ENCODE data around the gene SCARF1.

Gene SCARF1

DNA sequence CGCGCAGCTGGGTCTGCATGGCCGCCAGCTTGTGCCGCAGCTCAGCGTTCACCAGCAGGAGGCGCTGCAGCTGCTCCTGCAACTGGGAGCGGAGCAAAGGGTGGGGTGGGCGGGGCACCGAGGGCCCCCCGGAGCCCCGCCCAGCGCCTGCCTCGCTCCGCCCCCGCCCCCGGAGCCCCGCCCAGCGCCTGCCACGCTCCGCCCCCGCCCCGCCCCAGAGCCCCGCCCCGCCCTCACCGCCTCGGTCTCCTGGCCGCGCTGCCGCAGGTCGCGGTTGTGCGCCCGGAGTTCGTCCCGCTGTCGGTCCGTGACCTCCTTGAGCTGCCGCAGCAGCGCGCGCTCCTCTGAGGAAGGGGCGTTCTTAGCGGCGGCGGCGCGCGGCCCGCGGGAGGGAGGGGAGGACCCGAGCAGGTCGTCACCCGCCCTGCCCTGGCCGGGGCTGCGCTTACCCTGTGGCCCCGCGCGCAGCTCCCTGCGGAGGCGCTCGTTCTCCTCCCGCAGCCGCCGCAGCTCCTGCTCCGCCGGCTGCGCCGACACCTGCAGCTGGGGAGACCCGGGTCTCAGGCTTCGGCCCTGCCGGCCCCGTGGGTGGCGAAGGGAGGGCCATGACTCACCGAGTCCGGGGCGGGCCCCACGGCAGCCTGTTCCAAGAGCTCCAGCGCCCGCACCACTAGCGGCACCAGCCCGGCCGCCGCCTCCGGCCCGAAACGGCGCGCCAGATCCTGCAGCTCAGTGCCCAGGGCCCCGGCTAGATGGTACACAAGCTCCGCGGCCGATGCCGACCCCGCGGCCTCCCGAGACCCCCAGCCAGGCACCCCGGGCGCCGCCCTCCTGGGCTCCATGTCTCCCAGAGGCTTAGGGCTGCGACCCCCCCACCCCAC, 3.7 kb upstream of the SCARF1 start:
- DNase-seq (ENCODE audit: low spot score): peak; percentile 98

DNA sequence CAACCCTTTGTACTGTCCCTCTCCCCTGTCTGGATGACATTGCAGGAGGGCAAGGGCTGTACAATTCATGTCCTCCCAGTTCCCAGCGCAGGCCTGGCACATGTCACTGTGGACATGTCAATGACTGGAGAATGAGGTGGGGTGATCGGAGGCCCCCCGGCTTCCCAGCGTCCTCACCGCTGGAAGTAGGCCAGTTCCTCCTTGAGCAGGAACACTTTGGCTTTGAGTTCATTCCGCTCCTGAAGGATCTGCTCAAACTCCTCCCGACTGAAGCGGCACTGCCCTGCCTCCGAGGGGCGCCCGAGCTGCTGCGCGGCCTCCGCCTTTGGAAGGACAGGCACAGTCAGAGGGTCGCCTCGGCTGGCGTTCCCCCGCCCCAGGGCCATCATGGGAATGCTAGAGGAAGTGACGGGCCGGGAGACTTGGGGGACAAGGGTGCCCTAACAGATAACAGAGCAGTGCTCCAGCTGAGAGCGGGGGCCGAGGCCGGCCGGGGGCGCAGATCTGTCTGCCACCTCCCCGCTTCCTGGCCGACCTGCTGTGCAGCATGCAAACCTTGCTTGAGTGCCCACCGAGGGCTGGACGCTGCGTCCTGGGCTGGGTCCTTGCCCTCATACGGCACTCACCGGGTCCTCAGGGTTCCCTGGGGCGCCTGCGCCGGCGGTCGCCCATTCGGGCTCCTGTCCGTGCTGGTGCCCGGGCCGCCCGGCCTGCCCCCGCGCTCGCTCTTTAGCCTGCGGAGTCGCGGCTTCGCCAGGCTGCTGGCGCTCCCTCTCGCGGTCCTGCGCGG, 2.8 kb upstream of the SCARF1 start:
- no peak for DNase-seq (ENCODE audit: low spot score)

DNA sequence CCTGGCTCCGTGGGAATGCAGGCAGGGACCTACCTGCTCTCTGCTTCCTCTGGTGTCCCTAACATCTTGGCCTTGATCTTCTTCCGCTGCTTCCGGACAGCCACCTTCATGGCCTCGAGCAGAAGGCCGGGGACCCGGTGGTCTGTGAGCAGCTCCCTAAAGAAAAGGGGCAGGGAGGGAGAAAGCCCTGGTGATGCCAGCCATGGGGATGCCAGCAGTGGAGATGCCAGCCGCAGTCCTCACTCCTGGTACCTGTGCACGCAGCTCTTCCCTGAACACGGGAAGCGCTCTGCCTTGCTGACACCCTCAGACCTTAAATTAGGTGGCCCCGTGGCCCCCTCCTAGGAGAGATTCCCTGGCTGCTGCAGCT, 2.3 kb upstream of the SCARF1 start:
- no peak for DNase-seq (ENCODE audit: low spot score)

DNA sequence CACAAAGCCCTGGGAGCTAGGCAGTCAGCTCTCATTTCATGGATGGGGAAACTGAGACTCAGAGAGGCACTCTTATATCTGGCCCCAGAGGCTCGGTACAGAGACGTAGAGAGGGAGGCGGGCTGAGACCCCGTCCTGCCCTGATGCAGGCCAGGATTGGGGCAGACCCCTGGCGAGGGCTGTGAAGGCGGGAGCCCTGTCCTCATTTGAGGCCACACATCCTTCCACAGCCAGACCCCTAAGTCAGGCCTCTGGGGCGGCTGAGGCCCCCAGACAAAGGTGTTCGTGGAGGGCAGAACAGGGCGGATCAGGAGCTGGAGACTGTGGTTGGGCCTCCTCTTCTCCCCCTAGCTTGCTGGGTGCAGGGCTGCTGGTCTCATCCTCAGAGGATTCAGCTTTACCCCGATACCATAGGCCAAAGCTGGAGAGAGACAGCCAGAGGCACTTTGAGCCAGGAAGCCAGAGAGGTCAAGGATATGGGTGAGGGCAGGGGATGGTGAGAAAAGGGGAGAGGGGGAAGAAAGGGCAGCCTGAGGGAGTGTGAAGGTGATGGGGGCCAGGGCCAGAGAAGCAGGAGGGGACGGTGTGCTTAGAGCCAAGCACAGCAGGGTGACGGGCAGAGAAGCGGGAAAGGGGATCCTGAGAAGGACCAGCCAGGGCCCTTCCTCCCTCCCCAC, 805 bp upstream of the SCARF1 start:
- DNase-seq (ENCODE audit: low spot score): no peak

DNA sequence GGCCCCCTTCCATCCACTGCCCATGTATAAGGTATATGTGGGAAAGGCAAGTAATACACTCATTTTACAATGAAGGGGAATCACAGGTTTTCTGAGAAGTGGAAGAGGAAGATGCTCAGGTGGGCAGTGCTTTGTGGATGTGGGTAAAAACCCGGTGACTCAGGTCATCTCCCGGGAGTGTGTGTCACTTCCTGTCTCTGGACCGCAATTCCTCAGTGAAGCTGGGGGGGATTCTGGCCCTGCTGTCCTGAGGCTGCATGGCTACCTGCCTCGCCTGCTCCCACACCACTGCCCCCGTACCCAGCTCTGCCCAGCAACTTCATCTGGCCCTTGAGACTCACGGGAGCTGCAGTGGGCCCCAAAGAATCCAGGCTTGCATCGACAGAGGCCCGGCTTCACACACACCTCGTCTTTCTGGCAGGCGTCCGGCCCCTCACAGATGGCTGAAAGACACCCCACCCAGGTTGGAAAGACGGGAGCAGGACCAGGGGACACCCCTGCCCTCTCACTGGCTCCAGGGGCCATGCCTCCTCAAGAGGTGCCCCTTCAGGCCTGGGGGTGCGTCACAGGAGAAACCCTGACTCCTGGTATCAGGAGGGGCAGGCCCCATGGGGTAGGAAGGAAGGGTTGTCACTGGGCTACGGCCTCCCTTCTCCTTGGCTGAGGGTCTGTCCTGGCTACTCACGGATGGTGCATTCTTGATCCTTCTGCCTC, 882 bp downstream of the SCARF1 start:
- no peak for DNase-seq (ENCODE audit: low spot score)

DNA sequence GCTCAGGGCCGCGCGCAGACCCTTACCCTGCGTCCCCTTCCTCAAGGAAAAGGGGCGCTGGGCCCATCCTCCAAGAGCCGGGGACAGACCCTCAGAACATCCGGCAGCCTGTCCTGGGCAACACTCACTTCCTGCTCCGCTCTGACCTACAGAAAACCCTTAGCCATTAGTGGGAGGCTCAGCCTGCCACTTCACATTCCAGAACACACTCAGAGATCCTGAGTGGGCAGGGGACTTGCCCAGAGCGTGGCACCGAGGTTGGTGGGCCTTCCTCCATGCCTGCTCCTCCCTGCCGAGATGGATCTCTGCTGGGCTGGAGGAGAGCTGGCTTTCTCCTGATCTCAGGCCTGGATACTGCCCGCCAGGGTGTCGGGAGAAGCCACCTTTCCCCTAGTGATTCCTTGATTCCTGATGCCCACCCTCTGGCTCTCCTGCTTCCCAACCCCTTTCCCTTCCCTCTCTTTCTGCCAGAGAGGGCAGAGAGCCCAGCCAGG, 1.5 kb downstream of the SCARF1 start:
- DNase-seq (ENCODE audit: low spot score): no peak

DNA sequence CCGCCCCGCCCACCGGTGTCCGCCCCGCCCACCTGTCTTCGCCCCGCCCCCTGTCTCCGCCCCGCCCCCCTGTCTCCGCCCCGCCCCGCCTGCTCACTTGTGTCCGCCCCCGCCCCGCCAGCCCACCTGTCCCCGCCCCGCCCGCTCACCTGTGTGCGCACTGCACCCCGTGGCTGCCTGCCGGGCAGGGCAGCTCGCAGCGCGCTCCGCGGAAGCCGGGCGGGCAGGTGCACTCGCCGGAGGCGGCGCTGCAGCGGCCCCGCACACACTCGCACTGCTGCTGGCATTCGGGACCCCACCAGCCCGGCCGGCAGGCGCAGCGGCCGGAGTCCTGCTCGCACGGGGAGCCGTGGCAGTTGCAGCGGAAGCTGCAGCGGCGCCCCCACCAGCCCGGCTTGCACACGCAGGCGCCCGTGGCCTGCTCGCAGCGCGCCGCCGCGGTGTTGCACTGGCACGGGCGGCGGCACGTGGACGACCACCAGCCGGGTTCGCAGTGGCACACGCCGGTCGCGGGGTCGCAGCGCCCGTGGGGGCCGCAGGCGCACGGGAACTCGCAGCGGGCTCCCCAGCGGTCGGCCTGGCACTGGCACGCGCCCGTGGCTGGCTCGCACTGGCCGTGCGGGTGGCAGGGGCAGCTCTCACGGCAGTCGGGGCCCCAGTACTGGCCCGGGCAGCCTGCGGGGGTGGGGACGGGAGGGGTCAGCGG, 2.1 kb downstream of the SCARF1 start:
- DNase-seq (ENCODE audit: low spot score): peak; percentile 45

DNA sequence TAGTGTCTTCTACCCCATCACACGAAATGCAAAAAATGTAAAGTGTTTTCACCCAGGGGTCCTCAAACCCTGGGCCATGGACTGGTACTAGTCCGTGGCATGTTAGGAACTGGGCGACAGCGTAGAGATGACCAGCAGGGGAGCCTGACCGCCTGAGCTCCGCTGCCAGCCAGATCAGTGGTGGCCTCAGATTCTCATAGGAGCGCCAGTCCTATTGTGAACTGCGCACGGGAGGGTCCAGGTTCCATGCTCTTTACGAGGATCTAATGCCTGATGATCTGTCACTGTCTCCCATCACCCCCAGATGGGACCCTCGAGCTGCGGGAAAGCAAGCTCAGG, 4.5 kb downstream of the SCARF1 start:
- no peak for DNase-seq (ENCODE audit: low spot score)

DNA sequence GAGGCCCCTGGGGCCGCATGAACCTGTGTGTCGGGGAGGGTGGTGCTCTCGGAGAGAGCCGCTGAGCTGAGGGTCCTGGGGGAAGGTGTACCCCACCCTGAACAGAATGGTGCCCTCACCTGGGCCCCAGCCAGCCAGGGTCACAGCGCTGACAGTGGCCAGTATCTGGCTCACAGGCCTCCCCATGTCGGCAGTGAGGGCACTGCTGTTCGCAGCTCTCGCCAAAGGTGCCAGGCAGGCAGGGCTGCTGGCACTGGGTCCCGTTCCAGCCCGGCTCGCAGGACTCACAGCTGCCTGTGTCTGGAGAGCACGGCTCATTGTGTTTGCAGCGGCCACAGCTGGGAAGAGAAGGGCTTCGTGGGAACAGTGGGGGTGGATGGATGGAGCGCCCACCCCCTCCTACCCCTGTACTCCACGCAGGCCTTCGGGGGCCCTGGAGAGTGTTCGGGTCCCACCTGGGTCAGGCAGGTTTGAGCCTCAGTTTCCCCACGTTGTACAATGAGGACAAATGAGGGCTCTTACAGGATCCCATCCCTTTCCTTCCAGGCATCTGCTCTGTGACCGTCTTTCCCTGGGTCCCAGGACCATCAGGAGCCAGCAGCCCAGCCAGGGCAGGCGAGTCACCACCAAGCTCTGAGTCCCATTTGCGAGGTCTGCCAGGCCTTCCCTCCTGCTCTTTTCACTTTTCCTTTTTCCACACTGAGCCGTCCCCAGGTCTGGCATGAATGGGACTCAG, 5.0 kb downstream of the SCARF1 start:
- DNase-seq (ENCODE audit: low spot score): no peak

DNA sequence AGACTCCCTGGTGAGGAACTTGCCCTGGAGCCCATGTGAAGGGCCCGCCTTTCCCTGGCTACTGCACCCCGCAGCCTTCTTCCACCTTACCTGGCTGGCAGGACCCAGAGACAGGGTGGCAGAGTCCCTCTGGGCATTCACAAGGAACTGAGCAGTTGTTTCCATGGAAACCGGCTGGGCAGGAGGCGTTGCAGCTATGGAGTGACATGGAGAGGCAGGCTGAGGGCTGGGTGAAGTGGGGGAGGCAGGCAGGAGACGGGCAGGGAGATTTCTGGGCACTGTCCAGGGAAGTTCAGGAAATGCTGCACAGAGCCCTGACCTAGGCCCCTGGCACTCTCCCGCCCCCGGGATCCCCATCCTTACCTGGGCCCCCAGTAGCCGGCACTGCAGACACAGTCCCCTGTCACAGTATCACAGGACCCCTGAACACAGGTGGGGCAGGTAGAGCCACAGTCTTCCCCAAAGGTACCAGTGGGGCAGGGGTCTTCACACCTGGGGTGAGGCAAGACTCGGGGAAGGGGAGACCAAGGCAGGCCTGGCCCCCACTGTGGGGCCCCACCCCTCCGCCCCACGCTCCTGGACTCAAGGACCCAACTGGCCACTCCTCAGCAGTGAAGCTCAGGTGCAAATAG, 5.9 kb downstream of the SCARF1 start:
- no peak for DNase-seq (ENCODE audit: low spot score)

DNA sequence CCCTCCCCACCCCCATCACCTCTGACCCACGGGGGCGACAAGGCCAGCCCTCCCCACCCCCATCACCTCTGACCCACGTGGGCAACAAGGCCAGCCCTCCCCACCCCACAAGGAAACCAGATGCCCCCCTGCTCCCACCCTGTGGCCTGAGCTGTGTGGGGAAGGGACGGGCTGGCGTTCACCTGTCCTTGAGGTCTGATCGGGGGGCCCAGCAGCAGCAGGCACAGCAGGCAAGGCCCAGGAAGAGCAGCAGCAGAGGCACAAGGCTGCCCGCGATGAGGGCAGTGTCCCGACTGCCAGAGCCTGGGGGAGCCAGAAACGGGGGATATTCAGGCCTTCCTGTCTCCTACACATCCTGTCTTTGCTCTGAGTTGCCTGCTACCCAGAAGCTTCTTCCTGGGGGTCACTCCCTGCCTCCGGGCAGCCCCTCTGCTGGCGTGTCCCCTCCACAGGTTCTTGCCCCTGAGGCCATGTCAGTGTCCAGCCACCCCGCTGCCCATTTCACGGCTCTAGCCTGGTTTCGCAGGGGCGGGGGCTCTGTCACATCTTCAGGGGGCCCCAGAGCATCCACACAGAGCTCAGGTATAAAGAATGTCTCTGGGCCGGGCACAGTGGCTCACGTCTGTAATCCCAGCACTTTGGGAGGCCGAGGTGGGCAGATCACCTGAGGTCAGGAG, 6.8 kb downstream of the SCARF1 start:
- DNase-seq (ENCODE audit: low spot score): no peak

DNA sequence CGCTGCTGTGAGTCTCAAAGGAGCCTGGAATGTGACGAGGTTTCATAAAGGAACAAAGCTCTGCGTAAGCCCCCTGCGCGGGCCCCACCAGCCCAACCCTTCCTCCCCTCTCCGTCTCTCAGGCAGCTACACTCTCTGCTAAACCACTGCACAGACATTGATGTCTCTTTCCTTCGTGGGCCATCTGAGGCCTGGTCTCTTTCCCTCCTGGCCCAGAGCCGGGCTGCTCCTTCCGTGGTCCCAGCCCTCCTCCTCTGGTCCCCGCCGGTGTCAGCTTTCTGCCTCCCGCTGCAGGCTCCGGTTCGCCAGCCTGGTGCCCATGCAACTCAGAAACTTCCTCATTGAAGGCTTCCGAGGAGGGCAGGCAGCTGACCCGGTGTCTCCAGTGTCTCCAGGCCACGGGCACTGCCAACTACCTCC, 7.4 kb downstream of the SCARF1 start:
- DNase-seq (ENCODE audit: low spot score): no peak

DNA sequence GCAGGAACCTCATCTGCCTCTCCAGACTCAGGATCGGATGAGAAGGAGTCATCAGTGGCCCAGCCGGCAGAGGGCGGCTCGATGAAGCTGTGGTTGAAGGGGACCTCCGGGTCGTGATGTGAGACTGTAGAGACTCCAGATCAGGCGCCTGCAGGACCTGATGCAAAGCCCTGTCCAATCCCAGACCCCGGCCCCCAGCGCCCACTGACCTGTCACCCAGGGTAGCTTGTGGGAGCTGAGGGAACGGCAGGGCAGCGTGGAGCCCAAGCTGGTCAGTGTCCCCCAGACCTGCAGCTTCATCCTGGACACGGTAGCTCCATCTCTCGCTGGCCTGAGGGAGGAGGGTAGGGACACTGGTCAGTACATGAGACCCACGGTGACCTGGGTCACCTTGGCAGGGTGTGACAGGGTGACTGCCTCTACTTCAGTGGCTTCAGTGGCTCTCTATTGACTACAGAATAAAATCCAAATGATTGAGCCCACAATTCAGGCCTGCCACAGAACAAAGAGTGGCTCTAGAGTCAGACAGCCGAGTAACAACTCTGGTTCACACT, 8.7 kb downstream of the SCARF1 start:
- DNase-seq (ENCODE audit: low spot score): no peak

DNA sequence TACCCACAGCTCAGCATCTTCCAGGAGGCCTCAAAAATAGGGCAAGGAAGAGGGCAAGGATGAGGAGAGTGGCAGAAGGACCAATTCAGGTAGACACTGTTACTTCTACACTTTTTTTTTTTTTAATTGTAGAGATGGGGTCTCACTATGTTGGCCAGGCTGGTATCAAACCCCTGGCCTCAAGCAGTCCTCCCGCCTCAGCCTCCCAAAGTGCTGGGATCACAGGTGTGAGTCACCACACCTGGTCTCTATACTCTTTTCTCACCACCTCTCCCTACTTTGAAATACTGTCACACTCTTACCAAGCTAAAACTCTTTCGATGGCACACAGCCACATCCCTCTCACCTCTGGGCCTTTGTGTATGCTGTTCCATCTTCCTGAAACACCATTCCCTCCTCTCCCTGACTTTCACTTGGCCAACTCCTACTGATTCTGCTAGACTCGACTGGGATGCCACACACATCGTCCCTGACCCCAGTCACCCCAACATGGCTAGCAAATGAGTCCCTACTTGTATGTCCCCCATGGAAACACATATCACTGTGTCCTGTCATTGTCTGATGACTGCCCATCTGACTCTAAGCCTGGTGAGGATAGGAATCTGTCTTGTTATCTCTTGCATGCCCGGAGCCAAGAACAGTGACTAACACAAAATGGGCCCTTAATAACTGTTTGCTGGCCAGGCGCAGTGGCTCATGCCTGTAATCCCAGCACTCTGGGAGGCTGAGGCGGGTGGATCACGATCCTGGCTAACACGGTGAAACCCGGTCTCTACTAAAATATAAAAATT, 9.7 kb downstream of the SCARF1 start:
- DNase-seq (ENCODE audit: low spot score): no peak

DNA sequence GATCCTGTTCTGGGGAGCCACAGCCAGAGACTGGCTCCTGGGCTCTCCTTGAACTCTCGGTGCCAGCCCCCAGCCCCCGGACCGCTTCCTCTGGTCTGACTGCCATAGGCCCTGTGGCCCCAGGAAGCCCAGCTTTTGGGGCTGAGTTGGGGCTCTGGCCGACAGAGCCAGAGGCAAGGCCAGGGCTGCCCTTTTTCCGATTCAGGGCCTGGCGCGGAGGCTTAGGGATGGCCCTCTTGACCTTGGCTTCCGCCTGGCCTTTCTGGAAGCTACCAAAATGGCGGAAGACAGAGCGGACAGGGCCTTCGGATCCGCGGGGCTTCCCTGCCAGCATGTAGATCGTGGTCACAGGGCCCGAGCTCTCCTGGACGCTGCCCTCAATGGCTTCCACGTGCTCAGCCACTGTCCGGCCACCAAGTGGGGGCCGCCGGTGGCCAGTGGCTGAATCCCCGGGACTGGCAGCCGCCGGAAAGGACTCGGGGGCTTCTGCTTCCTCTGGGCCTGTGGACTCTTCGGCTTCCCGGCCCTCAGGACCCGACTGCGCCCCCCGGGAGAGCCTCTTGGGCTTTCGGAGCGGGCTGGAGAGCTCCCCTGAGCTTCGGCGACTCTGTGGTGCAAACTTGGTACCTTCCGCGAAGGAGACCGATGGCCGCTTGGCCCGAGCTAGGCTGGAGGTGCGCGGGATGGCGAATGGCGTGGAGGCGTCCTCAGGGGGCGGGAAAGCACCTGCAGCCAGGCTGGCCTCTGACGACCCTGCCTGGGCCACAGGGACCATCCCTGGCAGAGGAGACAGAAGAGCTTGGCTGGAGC, 10.5 kb downstream of the SCARF1 start:
- no peak for DNase-seq (ENCODE audit: low spot score)

DNA sequence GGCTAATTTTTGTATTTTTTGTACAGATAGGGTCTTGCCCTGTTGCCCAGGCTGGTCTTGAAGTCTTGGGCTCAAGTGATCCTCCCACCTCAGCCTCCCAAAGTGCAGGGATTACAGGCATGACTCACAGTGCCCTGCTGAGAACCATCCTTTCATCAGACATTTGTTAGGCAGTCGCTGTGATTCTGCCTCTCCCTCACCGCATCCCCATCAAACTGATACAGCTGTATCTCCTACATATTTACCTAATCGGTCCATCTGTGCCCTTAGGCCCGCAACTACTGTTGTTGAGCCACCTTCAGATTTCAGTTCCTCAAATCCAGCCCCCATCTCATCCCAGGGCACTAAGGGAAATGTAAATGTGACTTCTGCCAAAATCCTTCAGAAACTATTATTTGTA, 14.9 kb downstream of the SCARF1 start:
- no peak for DNase-seq (ENCODE audit: low spot score)

DNA sequence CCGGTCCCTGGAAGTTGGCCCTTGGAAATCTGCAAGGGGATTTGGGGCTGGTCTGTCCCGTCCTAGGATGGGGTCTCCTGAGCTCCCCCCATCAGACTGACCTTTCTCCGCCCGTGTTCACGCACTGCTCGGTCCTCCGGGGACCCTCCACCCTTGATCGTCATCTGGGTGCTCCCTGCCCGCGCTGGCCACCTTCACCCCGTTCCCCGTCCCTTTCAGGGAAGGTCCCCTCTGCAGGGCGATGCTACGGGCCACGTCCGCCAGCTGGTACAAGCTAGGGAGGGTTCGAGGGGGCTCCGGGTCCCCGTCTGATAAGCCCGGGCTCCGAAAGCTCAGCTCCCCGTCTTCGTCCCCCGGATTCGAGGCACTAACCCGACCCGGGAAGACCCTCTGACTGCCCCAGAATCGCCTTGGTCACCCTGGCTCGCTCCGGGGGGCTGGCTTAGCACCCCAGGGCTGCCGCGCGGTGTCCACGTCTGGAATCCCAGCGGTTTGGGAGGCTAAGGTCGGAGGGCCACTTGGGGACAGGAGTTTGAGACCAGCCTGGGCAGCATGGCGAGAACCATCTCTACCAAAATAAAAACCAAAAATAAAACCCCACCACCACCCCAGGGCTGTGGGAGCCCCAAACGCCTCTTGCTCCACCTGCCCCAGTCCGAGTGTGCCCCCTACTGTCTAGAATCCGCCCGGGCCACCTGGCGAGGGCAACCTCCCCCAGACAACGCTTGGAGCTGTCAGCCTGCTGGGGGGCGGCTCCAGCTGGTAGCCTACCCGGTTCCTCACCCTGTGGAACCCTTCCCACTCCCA, 15.8 kb downstream of the SCARF1 start:
- DNase-seq (ENCODE audit: low spot score): peak; percentile 88
